Measurements from ENCODE around the gene ZGPAT.

DNA sequence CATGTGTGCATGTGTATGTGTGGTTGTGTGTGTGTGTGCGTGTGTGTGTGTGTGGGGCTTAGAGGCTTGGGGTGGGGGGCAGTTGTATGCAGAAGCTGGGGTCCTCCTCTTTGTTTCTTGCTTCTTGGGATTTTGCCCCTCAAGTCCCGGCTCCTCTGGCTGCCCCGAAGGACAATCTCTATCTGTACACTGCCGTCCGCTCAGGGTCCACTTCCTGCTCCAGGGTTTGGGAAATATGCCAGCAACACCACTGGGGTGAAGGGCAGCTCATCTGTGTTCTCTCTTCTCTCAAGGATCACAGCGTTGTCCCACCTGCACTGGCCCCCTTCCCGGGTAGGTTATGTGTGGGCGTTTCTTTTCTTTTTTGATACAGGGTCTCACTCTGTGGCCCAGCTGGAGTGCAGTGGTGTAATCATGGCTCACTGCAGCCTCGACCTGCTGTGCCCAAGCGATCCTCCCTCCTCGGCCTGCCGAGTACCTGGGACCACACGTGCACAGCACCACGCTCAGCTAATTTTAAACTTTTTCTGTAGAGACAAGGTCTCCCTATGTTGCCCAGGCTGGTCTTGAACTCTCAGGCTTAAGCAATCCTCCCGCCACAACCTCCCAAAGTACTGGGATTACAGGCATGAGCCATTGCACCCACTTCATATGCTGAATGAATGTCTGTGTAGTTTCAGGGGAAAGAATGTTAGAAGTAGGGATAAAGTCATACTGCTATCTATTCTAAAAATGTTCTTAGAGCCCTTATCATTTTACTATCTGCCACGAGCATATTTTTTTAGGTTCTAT, 57.4 kb downstream of the ZGPAT start:
- TF ChIP-seq, protein P1, sequence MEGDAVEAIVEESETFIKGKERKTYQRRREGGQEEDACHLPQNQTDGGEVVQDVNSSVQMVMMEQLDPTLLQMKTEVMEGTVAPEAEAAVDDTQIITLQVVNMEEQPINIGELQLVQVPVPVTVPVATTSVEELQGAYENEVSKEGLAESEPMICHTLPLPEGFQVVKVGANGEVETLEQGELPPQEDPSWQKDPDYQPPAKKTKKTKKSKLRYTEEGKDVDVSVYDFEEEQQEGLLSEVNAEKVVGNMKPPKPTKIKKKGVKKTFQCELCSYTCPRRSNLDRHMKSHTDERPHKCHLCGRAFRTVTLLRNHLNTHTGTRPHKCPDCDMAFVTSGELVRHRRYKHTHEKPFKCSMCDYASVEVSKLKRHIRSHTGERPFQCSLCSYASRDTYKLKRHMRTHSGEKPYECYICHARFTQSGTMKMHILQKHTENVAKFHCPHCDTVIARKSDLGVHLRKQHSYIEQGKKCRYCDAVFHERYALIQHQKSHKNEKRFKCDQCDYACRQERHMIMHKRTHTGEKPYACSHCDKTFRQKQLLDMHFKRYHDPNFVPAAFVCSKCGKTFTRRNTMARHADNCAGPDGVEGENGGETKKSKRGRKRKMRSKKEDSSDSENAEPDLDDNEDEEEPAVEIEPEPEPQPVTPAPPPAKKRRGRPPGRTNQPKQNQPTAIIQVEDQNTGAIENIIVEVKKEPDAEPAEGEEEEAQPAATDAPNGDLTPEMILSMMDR (IDR thresholded peaks at IDR 0.05): no peak
- TF ChIP-seq POLR2AphosphoS5 (IDR thresholded peaks at IDR 0.05): no peak
